GM21619 (cell line): ENCODE data around the gene CCDC9B.

Experiments
- ATAC-seq: cut with Tn5 transposase; IDR thresholded peaks from one replicate; pipeline ENCODE4 v1.9.1; 2021; ENCODE audit not compliant: unreplicated experiment

The CCDC9B gene

GRCh38 chr15:40345867-40346578 is 5.3 kb upstream of the CCDC9B start:
- no peak for ATAC-seq

DNA sequence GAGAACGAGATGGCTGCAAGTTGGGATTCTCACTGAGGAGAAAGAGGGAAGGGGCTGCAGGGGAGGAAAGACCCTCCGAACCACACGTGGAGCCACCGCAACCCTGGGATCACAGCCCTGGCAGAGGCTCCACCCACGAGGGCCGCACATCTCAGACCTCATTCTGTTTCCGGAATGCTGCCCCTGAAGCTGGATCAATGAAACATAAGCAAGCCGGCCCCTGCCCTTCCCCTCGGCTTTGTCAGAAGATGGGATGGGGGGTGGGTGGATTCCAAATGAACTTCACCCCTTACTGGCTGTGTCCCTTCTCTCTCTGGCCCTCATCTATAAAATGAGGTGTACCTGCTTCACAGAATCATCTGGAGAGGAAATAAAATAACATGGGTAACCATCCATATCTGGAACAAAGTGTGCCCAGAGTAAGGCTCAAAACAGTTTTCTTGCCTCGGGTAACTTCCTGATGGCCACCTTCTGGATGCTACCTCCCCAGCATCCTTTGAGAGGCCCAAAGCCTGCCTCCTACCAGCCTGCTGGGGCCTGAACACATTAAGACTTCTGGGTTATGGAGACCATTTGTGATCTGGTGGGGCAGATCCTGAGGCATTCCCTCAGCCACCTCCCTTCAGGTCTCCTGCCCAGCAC is 4.6 kb upstream of the CCDC9B start:
- no peak for ATAC-seq

- ATAC-seq, result peak; percentile 56
These were observed 3.9 kb upstream of the CCDC9B start for GRCh38 chr15:40344631-40345120.

- ATAC-seq, result no peak
These were observed 3.5 kb upstream of the CCDC9B start for GRCh38 chr15:40344217-40344616.

GRCh38 chr15:40343512-40343911 is 2.8 kb upstream of the CCDC9B start:
- no peak for ATAC-seq

DNA sequence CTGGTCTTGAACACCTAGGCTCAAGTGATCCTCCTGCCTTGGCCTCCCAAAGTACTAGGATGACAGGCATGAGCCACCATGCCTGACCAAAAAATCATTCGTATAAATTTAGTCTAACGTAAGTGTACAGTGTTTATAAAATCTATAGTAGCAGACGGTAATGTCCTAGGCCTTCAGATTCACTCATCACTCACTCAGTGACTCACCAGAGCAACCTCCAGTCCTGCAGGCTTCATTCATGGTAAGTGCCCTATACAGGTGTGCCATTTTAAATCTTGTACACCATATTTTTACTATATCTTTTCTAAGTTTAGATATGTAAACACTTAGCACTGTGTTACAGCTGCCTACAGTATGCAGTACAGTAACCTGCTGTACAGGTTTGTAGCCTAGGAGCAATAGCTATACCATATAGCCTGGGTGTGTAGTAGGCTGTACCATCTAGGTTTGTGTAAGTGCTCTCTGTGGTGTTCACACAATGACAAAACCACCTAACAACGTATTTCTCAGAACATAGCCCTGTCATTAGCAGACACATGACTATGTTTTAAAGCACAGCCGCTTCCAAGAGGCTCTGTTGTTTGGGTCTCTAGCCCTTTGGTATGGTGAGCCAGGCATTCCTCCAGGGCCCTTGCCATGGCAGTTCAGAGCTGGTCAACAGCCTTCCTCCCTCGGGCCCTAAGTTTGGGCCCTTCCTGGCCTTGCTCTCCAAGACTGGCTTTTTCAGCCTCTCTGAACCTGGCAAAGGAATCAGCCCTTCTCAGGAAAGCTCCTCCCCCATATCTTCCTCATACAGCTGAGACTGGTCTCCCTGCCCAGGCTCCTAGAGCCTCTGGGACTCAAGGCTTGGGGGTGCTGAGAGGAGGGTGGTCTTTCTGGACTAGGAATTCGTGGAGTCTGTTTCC is 1.9 kb upstream of the CCDC9B start:
- ATAC-seq, result no peak

GRCh38 chr15:40340038-40340739 is 550 bp downstream of the CCDC9B start:
- ATAC-seq, result no peak

DNA sequence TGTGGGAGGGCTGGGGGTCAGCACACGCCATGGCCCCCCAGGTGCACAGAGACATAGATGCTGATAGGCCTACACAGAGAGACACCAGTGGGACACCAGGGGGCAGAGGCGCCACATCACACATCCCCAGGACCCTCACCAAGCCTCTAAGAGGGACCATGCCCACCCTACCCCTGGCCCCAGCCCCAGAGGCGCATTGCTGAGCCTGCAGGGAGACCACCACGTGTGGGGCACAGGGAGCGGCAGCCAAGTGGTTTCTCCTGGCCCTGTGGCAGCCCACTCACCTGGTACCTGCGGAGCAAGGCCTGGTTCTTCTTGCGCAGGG is 1.2 kb downstream of the CCDC9B start:
- no peak for ATAC-seq

- ATAC-seq, result no peak
These were observed 1.7 kb downstream of the CCDC9B start for GRCh38 chr15:40338921-40339620.

DNA sequence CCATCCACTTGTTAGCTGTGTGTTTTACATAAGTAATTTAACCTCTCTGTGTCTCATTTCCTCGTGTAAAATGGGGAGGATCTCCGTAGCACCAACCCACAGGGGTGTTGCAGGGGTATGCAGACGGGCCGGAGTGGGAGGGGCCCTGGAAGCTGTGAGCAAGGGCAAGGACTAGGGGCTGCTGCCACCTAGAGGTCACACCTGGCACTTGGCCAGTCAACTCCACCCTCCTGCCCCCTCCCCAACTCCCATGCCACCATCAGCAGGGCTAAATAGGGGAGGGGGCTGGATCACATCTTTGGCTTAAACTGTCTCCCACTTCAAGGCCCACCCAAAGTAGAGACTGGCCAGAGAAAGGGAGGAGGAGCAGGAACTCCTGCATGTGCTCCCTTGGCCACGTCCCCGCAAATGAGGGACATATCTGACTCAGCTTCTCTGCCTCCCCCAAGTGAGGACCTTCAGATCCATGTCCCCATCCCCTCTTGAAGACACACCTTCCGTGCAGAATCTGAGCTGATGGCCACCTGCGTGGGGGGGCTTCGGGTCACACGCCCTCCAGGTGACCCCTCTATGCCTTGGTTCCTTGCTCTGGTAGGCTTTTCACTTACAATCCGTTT is 2.6 kb downstream of the CCDC9B start:
- ATAC-seq, result no peak

GRCh38 chr15:40337597-40337996 is 3.1 kb downstream of the CCDC9B start:
- ATAC-seq, result no peak

DNA sequence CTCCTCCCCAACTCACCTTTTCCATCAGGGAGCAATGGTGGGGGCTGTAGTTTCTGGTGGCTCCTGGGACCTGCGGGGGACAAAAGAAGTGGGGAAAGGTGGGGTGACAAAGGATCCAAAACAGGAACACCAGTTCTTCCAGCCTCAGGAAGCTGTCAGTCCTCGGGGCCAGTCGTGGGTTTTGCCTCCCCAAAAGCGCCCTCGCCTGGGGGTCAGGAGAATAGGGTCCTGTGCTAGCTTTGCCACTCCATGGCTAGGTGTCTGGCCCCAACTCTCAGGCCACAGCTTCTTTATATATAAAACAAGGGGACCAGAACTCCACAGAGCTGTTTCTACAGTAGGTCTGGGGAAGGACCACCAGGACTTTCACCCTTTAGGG is 4.0 kb downstream of the CCDC9B start:
- no peak for ATAC-seq

DNA sequence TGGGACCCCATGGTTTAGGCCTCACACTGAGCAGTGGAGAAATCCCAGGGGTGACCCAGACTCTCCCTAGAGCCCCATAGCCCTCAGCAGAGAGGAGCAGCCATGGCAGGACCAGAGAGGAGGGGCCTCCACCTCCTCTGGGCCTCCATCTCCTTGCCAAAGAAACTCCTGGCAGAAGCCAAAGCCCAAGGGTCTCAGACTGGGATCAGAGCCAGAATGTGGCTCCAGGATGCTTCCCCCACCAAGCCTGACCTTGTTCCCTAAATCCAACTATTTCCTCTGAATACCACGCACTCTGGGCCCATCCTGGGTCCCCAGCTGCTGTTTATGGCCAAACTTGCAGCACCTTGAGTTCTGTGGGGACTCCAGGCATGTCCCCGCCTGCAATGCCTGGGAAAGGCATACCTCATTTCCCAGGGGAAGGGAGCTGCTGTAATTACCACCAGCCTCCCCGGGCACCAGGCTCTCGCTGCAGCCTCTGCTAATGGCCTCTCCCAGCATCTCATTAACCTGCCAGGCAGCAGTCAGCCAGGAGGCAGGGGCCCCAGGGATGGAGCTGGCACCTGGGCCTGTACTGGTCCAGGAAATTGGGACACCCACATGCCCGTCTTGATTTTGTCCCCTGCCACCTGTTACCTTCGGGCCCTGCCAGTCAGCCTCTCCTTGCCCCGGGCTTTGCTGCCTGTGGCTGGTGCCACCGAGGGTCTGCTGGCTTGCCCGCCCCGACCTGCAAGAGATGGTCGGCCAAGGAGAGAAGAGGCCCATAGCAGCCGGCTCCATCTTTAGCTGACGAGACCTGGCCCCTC is 4.6 kb downstream of the CCDC9B start:
- ATAC-seq, result no peak

DNA sequence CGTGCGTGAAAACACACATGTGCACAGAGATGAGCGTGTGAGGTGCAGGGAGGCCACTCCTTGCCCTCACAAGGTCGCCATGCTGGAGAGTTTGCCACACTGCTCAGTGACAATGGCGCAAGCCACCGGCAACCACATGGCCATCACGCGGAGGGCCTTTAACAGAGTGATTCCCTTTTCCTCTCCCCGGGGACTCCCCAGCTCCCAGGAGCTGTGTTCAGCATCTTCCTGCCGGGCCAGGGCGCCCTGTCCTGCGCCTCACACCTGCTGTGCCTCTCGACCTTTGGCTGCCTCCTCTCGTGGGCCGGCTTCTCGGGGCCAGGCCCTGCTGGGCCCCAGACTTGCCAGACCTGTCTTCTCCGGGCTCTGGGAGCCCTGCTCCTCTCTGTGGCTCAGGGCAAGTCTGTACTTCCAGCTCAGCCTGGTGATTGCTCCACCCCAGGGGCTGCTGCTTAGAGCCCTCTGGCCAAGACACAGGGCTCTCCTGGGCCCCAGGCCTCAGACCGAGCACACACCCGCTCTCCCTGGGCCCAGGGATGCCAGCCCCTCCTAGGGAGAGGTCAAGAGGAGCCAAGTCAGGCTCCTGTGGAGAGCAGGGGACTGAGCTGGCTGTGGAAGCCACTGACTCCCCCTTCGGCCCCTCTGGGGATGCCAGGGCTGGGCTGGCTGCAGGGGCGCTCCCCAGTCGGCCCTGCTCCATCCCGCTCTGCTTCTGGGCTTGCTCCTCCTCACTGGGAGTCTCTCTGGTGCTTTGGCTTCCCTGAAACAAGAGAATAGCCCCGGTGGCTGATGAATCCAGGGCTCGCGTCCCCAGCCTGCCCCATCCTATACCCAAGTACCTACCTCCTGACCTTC is 5.6 kb downstream of the CCDC9B start:
- ATAC-seq, result no peak

GRCh38 chr15:40334541-40334940 is 6.2 kb downstream of the CCDC9B start:
- ATAC-seq, result no peak

GRCh38 chr15:40333922-40334492 is 6.7 kb downstream of the CCDC9B start:
- ATAC-seq, result no peak

GRCh38 chr15:40332113-40332781 is 8.5 kb downstream of the CCDC9B start:
- ATAC-seq, result no peak

DNA sequence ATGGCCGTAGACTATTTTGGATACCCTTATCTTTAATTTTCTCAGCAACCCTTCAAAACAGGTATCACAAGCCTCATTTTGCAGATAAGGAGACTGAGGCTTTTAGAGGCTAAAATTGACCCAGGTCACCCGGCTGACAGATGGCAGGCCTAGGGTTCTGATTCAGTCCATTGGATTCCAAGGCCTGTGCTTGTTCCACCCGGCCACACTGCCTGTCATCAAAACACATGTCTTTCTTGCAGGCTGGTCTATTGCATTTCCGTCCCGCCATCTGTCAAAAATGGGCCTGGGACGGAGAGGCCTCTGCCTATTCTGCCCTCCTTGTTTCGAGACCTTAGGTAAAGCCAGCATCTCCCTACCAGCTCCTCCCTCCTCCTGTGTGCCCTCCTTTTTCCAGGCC is 9.1 kb downstream of the CCDC9B start:
- no peak for ATAC-seq
